Posterior vena cava (tissue), 2 donors: Measurements from ENCODE around the gene HOXB6. TPM values are rescaled to one million over a fixed set of nuclear protein-coding genes. Genes with fewer than 3 reads are reported as not detected.

Experiments
- DNase-seq: peaks from one replicate; pipeline ENCODE4 v3.0.0-alpha.2; 2020; ENCODE audit warnings: low spot score
- intact Hi-C, 2 donors: fragments of 100-400 bp; cut with DNase I; formaldehyde crosslinking; loops; one replicate each; pipeline versions ENCODE4 v1.14.1 to v1.14.2; 2022 to 2023
- total RNA-seq, 2 donors: library from RNA; stranded (reverse); fragmentation: NEBNext Ultra II Directional; extraction: Animal tissue kit (Norgen Biotek cat#: 25700); gene quantifications; one replicate each; pipeline ENCODE4 v1.2.1, GENCODE V29; 2021
- donor health status: DM: yes; HTN: yes; CAD: no.
- donor health status: DM: yes; HTN: yes; CAD: no.

The HOXB6 gene
- total RNA-seq, 2 donors from 2014 or later: 3.9 to 6.7 TPM

DNA sequence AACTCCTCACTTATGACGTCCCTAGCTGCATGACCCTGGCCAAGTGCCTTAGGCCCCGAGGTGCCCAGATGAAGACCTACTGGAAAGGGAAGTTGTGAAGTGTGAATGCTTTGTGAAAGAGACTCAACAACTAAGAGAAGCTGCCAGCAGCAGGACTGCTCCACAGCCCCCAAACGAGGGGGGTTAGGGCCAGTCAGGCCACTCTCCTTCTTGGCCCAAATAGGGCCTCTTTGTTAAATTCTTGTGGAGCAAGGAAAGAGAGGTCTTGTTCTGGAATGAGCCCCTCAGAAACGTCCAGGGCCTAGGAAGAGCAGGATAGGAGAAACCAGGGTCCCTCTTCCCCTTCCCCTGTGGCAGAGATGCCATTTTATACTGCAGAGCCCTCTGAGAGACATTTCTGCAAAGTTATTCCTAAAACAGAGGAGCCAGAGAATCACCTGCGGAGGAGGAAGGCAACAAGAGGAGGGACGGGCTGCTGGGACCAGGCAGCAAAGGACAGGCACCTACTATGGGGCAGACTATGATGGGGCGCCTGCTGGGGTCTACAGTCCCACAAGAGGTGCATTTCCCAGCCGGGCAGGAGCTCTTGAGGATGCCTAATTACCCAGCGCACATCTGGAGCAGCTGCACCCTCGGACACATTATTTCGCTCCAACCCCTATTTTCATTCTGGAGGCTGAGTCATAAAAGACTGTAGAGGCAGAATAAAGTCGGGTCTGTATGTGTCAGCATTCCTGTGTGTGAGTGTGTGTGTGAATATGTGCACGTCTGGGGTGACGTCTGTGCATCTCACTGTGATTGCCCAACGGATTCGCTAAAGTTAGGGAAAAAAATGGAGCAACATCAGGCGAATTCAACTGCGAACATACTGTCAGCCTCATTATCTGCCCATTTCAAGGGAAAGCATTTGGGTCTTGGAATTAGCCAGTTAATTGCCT, 32.8 kb upstream of the HOXB6 start:
- intact Hi-C loops: no loop called here
- peak; percentile 4 for DNase-seq

DNA sequence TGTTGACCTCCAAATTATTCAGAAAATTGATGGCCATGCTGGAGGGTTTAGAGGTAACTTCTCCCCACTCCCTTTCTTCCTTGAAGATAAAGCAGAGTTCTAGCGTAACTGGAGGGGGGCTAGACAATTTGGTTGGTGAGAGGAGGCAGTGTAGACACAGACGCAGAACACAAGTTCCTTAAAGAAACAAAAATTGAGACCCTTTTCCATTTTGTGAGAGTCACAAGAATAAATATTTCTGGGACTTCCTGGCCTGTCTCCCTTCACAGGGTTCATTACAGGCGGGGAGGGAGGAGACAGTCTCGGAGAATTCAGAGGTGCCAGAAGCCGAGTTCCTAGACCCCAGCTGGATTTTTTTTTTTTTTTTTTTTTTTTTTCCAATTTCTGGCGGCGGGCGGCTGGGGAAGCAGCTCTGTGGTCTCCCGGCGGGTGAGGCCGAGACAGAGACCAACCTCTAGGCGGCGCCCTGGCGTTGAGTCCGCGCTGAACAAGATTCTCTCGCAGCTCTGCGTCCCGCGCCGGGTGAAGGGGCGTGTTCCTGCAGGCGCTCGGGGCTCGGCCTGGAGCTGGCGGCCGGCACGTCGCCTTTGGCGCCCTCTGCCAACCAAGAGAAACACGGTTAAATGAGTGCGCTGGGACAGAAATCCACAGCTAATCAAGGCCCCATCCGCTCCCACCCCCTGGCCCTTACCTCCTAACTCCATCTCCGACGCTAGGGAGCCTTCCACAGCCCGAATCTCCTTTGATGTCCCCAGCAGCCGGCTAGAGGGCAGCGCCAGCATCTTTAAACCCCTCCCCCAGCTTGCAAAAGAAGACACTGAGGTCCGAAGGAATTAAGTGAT, 31.6 kb upstream of the HOXB6 start:
- intact Hi-C loops: no loop called here

DNA sequence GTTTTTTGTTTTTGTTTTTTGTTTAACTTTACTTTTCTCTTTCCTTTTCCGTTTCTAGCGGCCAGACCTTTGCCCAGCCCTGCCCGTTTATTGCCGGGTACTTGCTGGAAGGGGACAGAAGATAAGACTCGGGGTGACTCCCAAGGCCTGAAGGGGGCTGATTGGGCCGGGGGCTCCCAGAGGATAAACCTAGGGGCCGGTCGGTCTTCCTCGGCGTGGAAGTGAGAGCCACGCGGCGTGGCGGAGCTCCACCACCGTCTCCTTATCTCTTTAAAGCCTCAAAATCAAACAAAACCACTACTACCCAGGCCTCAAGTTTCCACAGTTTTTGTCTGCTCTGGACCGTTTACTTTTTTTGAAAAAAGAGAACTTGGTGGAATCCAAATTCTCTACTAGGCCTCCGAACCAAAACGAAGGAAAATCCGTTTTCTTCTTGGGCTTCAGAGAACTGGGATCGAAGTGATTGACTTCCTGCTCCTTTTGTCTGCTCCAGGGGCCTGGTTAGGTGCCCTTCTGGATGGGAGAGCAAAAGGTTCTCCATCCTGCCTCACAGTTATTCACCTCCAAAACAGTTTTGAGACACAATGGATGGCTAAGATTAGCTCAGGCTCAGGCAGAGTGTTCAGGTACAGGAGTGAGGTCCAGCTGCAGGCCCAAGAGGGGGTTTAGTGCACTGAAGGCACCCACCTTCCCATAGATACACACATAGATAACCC, 29.9 kb upstream of the HOXB6 start:
- DNase-seq: no peak
- intact Hi-C loops: no loop called here

More for the DNA sequence above, 31.6 kb upstream of the HOXB6 start:
- DNase-seq: no peak

DNA sequence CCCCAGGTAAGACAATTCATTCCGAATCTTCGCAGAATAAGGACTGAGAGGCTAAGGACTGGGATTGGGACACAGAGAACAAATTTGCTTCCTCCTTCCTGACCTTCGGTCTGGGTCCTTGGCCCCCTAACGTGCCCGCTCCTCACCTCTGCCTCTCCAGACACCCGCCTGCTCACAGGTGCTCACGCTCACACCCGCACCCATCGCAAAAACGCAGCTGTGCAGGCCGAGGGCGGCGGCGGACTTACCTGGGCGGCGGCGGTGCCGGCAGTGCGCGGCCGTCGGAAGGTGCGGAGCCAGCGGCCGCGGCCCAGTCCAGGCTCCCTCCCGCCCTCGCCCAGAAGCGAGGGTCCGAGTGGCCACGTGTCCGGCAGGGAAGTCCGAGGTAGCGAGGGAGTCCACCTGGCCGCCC, 28.5 kb upstream of the HOXB6 start:
- DNase-seq: peak; percentile 66
- intact Hi-C loops: no loop called here

DNA sequence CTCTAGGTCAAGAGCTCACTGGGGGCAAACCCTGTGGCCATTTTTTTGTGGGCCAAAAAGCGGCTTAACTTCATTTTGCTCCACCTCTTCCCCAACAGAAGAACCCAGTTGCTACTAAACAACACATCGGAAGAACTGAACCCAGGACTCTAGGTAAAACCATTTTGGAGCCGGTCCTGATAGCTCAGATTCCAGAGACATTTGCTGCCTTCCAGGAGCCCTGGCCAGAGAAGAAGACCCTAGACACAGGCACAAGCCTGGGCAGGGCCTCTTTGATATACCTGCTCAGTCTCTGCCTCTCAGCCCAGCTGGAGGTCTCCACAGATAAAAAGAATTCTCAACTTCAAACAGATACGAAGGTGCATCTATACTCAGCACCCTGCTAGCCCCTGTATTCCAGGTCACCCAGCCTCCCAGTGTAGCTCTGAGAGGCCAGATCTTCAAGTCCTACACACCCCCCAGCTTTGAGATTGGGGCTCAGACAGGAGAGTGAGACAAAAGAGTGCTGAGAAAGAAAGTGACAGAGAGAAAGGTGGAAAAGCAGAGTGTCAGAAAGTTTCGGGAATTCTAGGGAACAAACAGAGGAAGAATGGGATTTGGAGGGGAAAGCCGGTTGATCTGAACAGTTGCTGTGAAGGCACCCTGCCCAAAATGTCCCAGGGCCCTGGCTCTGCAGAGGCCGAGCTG, 27.9 kb upstream of the HOXB6 start:
- DNase-seq: peak; percentile 31

DNA sequence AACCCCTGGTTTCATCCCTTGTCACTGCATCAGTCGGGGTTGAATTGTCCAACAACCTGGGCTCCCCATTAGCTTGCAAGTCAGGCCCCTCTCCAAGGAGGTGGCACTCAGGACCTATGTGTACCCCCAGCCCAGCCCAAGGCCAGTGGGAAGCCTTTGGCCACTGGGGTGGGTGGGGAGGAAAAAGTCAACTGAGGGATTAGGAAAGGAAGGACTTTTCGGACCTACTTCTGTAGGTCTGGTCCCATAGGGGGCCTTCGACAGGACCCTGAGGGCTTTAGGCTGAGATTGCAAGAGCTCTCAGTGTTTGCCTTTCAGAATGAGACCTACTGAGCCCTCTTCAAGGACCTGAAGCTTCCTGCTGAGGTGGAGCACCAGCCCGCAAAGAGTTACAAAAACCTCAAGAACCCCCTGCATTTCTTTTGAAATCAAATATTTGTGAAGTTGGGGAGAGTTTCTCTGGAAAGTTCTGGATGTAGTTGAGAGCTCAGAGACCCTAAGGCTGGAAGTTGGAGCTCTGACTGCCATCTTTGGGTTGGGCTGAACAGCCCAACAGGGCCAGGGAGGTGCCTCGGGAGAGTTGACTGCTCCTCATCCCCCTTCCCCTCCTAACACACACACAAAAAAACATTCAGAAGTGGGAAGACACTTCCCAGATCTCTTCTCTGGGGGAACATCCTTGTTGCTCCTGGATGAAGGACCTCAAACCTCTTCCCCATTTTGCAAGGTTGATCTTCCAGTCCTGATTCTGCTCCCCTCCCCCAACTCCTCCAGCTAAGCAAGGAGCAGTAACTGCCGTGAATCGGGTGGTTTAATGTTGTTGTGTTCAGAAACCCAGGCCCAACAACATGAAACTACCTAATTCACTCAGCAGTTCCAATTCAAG, 27.1 kb upstream of the HOXB6 start:
- intact Hi-C loops: no loop called here
- DNase-seq: peak; percentile 65

More for the DNA sequence above, 27.9 kb upstream of the HOXB6 start:
- intact Hi-C loops: no loop called here

DNA sequence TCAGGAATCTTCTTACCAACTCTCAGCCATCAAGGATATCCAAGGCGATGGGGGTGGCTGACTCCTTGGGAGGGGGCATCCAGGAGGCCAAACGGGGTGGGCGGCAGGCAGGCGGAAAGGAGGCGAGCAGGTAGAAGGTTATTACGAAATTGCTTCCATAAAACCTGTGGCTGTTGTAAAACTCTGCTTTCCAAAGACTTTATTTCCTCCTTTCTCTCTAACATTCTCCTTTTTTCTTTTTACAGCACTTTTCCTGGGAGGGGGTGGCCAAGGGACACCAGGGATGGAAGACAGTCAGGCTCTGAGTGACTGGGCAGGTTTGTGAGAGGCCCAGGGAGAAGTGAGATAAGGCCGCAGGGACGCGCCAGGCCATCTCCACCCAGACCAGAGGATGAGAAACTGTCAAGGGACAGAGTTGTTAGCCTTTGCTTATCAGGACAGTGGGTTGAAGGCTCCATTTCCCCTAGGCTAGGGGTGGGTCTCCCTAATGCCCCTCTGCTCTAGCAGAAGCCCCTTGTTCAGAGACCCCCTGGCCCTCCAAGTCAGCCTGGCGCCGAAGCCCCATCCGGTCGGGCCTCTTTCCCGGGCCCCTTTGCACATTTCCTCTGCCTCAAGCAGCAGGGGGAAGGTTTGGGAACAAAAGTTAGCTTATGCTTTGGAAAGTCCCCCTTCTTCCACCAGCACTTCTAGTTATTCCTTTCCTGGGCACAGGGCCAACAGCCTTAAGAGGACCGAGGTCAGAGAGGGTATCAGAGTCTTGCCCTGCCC, 26.3 kb upstream of the HOXB6 start:
- intact Hi-C loops: no loop called here
- peak; percentile 55 for DNase-seq

DNA sequence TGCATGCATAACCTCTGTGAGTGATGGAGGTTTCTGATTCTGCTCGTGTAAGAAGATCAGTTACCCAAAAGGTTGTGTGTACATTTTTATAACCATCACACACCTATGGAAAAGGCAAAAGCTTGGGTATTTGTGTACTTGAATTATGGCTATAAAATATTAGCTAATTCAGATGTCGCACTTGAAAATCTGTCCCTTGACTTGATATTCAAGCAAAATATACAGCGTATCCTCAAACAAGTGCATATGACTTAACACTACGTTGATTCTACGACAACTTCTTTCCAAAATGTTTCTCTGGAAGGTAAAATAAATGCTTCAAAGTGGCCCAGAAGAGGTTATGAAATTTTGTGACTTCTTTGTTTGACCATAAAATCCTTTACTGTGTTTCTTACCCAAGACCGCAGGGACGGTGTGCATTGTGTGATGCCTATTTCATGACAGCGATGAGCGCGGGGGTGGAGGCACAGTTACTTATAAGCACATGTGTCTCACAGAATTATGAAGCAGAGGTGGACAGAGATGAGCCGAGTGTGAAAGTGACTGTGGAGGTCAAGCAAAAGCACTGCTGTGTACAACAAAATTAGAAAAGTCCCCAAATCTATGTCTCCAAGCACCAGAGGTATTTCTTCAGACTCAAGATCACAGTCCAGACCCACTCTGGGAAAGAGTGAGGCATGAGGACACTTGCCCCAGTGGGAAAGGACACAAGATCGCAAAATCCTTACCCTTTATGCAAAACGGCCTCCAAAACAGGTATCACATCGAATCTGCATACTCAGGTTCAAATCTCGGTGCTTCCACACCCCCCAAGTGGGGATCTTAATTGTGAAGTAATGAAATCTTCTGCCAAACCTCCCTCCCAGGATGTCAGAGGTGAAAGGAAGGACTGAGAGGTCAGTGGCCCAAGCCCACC, 25.5 kb upstream of the HOXB6 start:
- peak; percentile 28 for DNase-seq
- intact Hi-C loops: no loop called here

DNA sequence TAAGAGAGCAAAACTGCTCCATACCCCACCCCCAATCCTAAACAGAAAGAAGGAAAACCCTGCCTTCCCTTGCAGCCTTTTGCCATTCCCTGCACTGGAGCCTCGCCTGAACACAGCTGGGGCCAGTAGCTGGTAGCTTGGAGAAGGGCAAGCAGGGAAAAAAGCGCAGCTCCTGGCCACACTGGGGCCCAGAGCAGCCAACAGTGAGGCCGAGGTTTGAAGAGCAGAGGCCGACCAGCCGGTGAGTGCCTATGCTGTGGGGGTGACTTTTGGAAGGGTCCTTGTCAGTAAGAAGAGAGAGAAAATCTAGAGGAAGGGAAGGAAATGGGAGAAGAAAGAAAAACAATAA, 24.6 kb upstream of the HOXB6 start:
- intact Hi-C loops: no loop called here
- peak; percentile 38 for DNase-seq

DNA sequence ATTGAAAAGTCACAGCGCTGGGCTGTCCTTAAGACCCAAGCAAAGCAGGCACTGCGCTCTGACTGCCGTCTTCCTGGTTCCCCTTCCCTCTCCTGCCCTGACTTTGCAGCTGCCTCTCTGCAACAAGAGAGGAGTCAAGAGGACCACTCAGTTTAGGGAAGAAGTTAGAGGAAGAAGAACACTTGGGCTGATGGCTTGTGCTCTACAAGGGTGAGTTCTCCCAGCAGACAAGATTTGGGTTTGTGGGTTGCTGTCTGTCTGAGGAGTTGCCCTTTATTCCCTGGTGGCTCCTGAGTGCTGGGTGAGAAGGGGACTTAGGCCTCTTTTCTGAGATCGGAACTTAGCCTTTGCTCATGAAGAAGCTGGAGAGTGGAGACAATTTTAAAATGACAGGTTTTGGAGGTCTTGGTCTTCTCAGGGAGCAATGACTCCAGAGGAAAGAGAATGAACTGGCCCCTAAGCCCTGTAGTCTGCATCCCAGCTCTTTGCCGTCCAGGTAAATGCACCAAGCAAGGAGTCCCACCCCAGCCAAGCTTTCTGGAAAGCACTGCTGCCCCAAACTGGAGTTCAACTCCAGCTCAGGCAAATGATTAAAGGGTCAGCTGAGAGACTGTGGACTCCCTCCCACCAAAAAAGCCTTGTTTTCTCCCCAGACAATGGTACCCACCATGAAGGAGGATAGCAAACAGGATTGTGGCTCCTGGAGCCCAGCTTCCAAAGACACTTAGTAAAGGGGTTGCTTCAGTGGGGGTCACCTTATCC, 24.0 kb upstream of the HOXB6 start:
- peak; percentile 52 for DNase-seq
- intact Hi-C loops: no loop called here

DNA sequence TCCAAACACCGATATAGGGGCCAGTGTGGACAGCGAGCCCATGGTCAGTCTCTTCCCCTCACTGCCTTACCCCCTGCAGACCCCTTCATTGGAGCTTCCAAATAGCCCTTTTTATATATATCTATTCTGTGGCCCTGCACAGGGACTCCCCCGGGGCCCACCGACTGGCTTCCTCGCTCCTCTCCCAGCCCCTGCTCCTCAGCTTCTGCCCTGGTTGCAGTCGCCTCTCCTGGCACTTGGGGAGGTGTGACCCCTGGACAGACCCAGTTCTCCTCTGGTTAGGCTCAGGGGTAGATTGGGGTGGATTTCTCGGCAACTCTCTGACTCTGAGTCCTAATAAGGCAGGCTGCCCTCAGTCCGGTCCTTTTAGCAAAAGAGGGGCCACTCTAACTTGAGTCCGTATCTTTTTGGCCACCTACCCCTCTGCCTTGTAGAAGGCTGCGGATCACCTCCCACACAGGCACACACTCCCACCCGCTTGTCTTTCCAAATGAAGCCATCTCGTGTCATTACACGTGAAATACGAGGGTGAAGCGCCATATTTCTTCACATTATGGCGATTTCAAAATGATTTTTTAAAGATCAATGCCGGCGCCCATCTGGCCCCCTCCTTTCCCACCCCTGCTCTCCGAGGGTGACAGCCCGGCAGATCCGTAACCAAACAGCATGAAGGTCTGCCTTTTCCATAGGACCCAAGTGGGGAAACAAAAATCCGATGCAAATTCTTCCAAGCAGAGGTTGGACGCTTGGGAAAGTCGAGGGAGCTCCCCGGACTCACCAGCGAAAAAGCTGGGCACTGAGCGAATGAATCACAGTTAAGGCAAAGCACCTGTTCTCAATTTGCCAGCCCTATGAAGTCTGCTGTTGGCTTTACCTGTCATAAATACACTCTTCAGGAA, 23.1 kb upstream of the HOXB6 start:
- DNase-seq: peak; percentile 68
- intact Hi-C loops: no loop called here

DNA sequence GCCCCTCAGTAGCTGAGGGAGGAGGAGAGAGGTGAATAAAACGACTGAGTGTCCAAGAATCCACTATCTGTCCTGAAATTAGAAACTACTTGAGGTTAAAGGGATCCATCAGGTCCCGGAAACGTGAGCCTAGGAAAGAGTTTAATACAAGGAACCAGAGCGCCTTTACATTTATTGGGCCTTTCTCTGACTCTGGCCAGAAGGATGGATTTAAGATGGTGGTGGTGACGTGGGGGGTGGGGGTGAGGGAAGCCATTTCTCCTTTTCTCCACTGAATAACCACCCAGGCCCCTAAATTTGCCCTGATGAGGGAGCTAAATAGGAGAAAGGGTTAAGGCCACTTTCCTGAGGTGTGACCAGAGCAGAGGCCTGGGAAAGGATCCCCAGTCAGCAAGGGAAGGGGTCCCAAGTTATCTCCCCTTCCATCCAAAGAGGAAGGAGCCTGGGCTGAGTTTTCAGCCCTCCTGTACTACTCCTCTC, 22.4 kb upstream of the HOXB6 start:
- intact Hi-C loops: no loop called here
- DNase-seq: no peak

DNA sequence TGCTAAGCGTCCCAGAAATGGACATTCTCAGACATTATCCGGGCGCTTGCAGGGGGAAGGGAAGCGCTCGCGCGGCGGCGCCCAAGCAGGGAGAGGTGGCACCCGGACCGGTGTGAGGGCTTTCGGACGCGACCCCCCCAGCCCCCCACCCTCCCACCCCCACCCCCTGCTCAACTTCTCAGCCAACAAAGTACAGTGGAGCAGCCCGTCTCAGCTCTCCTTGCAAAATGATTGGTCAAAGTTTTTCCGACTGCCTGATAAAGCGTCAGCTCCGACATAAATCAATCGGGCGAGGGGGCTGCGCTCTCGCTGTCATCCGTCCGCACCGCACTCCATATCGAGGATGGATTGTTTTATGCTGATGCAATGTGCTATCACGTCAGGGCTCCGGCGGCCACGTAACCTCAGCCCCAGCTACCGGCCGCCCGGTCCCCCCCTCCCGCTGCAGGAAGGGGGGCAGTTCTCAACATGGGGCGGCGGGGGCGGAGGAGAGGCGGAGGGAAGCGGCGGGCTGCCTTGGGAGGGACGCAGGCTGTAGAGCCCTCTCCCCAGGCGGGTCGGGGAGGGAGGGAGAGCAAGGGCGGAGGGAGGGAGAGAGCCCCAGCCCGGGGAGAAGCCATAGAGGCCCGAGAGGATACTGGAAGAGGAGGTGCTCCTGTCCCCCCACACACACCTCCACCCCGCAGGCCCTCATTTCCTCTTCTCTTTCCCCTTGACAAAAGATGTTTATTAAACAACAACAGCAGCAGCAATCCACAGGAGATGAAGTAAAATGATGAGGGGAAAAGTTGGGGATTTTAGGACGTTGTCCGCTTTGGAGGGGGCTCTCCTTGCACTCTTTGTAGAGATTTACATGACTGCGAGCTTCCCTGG, 21.7 kb upstream of the HOXB6 start, which contains the start of gene HOXB9:
Gene HOXB9 (minus strand): TSS at position 114 of the 873 bp plus-strand sequence. CDS start 89 bp downstream, at position 25.
- intact Hi-C loops: no loop called here
- no peak for DNase-seq
